HG03575 (cell line): ENCODE data around the gene ONECUT3.

Experiments used
- ATAC-seq: cut with Tn5 transposase; IDR thresholded peaks from one replicate; pipeline ENCODE4 v1.9.1; 2021; ENCODE audit not compliant: unreplicated experiment, insufficient number of reproducible peaks, low FRiP score; ENCODE audit errors: extremely low read depth

The ONECUT3 gene

DNA sequence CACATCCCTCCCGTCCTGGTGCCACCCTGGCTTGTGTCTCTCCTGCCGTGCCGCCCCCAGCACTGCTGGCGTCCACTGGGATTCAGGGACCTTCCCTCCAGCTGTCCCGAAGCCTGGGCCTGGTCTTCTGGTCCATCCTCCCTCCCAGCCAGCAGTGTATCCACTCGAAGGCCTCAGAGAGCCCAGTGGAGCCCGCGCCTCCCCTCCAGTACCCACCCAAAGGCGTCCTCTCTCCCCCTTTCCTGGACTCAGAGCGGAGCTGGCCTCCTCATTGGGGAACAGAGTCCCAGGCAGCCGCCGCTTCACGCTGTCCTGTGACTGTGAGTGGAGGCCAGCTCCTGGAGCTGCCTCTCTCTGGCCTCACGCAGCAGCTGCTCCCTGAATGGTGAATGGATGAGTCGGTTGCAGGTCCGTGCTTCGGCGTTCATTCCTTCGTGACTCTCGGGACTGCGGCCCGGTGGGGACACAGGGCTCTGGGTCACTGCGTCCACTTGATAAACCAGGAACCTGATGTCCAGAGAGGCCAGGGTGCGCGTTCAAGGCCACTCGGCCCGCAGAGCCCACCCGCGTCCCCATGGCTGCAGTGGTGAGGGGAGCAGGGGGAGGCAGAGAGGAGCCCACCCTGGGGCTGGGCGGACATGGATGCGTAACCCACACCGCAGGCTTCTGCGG, 12.1 kb downstream of the ONECUT3 start:
- no peak for ATAC-seq

DNA sequence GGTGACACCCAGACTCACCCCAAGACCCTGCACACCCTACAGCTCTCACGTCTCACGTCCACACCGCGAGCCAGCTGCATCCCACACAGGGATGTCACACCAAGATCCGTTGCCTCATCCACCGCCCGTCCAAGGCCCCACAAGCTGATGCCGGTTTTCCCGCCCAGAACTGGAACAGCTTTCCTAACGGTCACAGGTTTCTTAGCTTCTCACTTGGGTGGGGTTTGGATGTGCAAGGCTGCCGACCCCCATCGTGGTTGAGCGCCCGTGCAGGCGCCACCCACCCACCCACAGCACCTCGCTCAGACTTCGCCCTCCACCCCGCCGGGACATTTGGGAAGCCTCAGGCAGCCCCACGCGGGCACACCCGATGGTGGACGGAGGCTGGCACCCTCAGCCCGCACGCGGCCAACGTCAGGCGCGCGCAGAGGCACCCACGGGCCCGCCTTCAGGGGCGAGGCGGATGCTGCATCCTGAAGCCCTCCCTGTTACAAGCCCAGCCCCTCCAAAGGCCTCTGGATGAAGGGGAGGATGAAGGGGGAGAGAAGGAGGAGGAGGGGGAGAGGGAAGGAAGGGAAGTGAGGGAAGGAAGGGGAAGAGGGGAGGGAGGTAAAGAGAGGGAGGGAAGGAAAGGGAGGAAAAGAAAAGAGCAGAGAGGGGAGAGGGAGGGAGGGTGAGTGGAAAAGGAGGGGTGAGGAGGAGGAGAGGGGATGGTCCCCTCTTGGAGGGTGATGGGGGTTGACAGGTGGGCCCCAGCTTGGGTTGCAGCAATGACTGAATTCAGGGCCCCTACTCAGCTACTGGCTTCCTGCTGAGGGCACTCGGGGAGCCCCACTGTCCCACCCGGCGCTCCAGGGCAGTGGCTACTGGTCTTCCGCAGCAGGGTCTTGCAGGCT, 12.8 kb downstream of the ONECUT3 start:
- ATAC-seq, result no peak

DNA sequence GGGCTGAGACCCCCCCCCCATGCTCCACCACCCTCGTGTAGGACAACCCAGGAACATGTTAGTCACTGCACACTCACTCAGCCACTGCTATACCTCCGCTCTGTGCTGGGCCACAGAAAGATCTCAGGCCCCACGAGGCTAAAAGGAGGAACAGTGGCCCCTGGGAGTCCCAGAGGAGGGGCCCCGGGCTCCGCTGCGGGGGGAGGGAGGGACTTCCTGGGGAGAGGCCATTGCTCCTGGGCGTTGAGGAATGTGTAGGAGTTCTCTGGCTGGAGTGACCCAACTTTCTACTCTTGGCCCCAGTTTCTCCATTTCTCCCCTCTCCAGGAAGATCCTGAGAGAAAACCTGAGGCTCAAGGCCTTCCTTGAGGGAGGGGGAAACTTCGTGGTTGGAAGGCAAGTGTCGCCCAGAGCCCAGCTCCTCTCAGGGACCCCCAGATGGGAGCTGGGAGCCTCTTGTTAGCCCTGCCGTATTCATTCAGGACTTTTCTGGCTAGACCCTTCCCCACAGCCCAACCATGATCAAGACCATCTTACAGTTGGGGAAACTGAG, 13.6 kb downstream of the ONECUT3 start:
- no peak for ATAC-seq

DNA sequence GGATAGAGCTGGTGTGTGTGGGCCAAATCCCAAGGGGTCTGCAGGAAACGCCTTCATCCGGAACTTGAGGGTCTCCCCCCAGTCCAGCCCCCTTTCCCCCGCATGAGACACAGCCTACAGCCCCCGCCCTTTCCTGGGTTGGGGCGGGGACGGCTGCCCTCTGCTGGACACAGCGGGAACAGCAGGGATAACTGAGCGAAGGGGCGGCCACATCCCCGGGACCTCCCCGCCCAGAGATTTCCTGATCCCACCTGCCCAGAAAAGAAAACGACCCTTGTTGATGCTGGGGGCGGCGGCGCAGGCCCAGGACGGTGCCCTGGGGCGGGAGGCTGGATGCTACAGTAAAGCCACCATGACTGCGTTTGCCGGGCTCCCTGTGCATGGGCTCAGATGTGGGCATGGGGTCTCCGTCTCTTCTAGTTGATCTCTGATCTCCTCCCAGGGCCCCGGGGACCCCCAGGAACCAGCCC, 14.2 kb downstream of the ONECUT3 start:
- ATAC-seq, result no peak

DNA sequence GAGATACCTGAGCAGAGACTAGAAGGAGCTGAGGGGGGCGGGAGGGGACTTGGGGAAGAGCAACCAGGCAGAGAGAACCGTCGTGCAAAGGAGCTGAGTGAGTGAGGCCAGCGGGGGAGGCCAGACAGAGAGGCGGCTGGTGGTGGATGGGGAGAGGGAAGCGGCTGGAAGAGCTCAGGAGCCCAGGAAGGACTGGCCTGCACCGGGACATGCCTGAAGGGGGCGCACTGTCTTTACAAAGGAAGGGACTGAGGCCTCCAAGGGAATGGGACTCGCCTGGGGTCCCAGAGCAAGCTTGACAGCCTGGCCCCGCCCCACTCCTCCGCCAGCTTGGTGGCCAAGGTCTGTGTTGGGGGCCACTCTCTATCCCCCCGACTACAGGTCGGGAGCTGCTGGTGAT, 14.9 kb downstream of the ONECUT3 start:
- ATAC-seq, result no peak

DNA sequence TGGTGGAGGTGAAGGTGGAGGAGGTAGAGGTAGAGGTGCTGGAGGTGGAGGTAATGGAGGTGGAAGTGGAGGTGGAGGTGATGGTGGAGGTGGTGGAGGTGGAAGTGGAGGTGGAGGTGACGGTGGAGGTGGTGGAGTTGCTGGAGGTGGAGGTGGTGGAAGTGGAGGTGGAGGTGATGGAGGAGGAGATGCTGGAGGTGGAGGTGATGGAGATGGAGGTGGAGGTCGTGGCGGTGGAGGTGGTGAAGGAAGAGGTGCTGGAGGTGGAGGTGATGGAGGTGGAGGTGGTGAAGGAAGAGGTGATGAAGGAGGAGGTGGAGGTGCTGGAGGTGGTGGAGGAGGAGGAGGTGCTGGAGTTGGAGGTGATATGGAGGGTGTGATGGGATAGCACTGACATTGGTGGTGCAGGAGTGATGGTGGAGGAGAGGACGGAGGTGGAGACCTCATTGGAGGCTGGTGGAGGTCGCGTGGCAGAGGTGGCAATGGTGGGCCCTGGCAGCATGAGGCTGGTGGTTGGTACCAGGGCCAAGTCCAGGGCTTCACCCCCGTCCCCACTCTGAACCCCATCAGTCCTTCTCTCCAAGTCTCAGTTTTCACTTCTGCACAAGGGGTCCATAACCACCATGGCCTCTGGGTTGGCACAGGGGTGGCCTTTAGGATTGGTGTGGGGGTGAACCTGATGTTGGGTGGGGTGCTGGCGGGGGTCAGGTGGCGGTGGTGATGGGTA, 15.8 kb downstream of the ONECUT3 start:
- no peak for ATAC-seq

DNA sequence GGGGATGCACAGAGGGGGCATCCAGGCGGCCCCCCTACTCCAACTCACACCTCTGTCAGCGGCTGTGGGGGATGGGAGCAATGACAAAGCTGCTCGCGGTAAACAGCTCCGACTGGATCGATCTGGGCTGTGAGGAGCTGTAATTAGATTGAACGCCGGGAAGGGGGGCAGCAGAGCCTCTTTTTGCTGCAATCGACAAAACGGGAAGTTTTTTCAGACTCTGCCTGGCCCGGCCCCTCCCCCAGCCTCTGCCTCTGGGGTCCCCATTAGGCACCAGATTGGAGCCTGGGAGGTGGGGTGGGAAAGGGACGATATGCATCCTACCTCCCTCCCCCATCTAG, 16.3 kb downstream of the ONECUT3 start:
- ATAC-seq, result no peak

DNA sequence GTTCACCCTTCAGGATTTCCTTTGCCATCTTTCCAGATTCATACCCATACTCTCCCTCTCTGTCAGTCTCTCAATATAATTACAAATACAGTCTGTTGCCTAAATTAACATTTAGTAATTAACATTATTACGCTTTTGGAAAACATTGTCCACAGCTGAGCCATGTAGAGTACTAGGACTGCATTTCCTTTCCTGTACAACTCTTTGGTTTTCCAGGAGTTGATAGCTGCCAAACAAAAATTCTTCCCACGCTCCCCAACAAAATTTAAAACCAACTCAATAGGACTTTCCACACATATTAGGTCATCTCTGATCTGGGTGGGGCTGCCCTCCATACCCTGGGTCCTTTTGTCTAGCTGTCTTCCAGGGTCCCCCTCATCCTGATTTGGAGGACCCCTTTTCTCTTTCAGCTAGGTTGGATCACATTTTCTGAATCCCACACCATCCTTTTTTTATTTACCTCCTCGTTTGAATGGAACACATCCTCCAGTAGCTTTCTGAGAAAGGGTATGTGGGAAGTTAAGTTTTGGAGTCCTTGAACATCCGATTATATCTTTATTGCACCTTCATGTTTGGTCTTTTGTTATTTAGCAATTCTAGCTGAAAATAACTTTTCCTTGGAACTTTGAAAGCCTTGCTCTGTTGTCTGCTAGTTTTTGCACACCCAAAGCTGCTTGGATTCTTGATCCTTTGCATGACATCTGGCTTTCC, 17.7 kb downstream of the ONECUT3 start:
- no peak for ATAC-seq

DNA sequence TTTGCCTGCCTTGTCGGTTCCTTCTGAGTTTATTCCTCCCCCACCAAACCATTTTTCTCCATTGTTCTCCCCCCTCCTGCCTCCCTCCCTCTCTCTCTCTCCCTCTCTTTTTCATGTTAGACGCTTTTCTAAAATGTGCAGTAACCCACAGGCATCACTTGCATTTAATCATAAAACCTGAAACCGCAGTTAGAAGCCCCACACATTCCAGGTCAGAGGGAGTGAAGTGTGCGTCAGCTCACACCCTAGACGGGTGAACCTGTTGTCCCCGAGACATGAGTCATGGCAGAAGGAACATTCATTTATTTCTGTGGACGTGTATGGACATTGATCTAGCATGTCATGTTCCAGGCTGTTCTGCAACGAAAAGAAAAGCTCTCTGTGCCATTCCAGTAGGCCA, 19.9 kb downstream of the ONECUT3 start:
- no peak for ATAC-seq

DNA sequence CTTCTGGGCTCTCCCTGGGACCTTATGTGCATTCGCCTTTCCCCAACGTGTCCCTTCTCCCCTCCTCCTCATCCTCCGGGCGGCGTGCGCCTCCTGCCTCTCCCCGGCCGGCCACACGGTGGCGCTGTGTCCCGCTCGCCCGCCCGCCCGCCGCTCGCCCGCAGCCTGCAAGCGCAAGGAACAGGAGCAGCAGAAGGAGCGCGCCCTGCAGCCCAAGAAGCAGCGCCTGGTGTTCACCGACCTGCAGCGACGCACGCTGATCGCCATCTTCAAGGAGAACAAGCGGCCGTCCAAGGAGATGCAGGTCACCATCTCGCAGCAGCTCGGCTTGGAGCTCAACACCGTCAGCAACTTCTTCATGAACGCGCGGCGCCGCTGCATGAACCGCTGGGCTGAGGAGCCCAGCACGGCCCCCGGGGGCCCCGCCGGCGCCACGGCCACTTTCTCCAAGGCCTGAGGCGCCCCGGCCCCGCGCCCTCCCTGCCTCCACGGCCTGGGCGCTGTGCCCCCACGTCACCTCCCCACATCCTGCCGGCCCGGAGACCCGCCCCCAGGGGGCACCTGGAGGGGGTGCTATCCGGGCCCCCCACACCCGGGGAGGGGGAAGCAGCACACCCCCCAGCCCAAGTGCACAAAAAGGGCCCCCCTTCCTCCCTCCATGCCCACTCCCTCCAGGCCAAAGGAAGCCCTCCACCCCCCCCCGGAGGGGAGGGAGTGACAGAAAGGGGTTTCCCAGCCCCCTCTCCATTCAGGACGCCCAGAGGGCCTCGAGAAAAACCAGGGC, 21.9 kb downstream of the ONECUT3 start:
- no peak for ATAC-seq

DNA sequence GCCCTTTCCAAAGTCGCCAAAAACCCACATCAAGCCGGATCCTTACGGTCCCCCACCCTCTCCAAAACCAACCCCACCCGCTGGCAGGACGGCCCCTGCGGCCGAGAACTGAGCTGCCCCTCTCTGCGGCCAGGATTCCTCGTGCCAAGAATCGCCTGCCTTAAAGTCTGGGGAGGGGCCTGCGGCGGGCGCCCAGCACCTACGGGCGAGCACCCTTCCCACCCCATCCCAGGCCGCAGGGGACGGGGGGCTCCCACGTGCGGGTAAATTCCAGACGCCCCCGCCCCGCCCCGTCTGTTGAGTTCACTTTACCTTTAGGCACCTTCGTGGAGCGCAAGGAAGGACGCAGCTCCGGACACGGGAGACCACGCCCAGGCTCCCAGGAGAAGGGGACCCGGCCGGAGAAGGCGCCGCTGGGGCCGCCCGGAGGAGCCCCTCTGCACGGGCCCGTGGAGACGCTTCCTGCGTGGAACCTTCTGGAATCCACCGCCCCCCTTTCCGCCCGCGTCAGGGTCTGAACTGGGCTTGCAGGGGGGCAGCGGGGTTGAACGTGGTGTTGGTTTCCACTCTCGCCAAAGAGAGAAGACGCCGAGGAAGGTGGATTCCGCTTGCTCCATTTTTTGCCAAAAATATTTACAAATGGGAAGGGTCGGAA, 22.8 kb downstream of the ONECUT3 start:
- no peak for ATAC-seq

DNA sequence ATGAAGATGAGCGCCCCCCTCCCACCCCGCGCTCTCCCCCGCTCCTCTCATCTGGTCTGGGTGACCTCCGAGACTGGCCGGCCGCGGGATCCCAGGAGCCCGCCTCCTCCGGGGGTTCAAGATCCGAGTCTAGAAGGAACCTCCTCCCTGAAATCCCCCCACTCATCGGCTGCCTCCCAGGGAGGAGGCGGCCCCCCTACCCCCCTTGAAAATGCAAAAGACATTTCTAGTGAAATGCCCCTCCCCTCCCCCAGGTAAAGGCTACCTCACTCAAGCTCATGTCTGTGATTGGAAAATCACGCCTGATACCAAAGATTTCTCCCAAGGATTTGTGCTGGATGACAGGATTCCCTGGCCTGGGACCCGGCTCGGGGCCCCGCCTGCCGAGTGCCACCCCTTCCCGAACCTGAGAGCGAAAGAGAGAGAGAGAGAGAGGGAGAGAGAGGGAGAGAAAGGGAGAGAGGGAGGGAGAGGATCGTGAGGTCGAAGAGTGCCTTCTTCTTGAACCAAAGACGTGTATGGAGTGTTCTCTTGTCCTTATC, 23.4 kb downstream of the ONECUT3 start:
- ATAC-seq, result no peak

DNA sequence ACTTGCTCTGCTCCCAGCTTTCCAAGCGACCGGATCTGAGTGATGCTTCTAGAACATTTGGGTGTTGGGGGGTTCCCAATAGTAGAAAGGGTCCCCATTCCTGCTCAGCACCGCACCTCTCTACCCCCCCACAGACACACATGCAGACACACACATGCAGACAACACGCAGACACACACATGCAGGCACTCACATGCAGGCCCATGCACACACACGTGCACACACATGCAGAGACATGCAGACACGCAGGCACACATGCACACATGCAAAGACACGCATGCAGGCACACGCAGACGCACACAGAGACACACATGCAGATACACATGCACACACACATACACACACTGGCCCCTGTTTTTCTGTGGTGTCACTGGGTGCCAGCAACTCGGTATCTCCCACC, 23.8 kb downstream of the ONECUT3 start:
- ATAC-seq, result no peak

DNA sequence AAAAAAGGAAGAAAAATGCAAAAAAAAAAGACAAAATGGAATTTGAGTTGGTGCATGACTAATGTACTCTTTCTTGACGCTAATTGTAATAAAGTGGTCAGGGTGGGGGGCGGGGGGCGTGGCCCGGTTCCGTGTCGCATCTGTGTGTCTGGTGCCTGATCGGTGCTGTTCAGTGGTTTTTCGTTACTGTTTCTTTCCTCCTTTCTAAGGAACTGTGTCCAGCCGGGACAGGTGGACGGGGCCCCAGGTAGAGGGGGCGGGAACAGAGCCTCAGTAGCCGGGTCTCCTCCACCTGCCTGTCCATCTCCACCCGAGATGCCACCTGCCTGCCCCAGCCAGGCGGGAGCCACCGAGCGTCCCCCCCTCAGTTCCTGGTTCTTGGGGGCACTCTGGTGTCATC, 26.3 kb downstream of the ONECUT3 start:
- no peak for ATAC-seq

DNA sequence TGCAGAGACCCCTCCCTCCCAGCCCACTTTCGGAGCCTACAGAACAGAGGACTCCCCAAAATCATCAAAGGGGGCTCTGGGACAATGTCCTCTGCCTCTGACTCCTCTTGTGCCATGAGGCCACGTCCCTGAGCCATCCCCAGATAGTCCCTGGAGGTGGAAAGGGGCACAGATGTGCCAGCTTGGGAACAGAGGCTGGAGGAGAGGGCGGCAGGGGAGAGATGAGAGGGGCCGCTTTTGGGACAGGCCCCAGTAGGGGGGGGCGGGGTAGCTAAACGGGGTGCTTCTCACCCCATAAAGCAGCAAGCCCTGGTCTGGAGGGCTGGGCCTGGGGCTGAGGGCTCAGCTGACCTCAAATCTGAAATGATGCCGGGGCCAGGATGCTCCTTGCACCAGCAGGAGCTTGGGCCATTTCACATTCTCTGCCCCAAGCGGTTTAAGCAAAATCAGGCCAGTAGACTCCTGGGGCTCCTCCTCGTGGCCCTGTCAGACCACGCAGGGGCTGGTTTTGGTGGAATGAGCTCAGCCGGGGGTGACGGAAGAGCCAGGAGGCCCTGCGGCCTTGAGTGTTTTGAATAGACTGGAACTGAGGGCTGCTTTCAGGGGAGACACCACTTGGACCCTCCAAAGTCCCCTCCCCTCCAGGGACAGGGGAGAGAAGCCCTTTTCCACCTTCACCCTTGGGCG, 27.1 kb downstream of the ONECUT3 start:
- ATAC-seq, result no peak

DNA sequence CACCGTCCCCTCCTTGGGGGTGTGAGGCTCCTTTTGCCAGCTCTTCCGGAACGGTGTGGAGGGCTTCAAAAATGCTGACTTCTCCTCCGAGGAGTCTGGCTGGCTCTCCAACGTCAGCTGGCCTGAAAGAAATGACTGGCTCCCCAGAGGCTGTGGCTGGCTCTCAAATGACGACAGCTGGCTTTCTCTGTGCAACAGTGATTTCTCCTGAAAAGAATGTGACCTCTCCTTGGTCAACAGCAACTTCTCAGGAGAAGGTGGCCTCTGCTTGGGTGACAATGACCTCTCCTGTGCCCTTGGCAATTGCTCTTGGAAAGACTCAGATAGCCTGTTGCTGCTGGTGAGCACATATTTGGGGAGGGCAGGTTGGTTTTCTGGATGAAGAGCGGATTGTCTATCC, 29.2 kb downstream of the ONECUT3 start:
- no peak for ATAC-seq

DNA sequence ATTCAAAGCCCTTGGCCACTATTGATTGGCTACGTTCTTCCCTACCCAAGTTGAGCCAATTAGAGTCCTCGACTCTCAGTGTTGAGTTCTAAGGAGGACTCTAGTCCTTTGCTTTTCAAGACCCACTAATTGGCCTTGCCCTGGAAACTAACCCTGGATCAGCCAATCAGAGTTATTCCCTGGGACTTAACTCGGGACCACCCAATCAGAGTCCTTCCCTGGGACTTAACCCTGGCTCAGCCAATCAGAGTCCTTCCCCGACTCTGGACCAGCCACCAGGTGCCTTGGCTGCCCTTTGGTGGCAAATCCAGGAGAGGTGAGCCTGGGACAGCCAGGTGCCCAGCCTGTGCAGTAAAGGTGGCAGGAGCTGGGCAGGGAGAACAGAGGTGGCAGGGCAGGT, 30.0 kb downstream of the ONECUT3 start:
- ATAC-seq, result no peak
